Right lobe of liver (tissue), 4 donors: ENCODE data around the gene SAXO1.

ENCODE experiments used
- CTCF ChIP-seq, 4 donors: fragments of 200-600 bp in 3 of 4; fragments of 450-650 bp in 1 of 4; IDR thresholded peaks; one replicate each; pipeline versions ENCODE4 v1.5.1 to v1.8.0; 2016 to 2022; ENCODE audit warnings: antibody characterized with exemption in 4 of 4, mild to moderate bottlenecking in 2 of 4
- POLR2A ChIP-seq: fragments of 450-650 bp; IDR thresholded peaks from one replicate; pipeline ENCODE4 v1.6.1; 2017; ENCODE audit warnings: antibody characterized with exemption, mild to moderate bottlenecking
- donor health status: DM: no; HTN: no; CAD: no.
- donor health status: DM: no; HTN: no; CAD: no.
- donor health status: DM: no; HTN: yes; CAD: no.

GRCh38 chr9:18896531-18897179 is 136.4 kb downstream of the SAXO1 start:
- TF ChIP-seq CTCF (IDR thresholded peaks at IDR 0.05), result no peak
- no peak for TF ChIP-seq POLR2A
